ENCODE data around the gene PARD3.

PARD3 gene

DNA sequence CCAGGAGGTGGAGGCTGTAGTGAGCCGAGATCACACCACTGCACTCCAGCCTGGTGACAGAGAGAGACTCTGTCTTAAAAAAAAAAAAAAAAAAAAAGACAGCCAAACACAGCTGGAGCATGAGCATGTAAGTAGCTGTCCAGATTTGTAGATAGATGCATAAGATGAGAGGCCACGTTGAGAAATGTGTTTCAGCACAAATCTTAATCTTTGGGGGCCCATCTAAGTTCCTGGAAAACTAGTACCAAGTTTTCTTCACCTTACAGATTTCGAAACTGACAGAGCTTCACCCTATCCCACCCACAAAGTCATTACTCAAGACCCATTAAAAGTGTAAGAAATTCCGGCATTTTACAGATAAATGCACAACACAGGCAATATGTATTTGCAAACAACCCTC, 208.2 kb downstream of the PARD3 start:
- TF ChIP-seq, protein P1, sequence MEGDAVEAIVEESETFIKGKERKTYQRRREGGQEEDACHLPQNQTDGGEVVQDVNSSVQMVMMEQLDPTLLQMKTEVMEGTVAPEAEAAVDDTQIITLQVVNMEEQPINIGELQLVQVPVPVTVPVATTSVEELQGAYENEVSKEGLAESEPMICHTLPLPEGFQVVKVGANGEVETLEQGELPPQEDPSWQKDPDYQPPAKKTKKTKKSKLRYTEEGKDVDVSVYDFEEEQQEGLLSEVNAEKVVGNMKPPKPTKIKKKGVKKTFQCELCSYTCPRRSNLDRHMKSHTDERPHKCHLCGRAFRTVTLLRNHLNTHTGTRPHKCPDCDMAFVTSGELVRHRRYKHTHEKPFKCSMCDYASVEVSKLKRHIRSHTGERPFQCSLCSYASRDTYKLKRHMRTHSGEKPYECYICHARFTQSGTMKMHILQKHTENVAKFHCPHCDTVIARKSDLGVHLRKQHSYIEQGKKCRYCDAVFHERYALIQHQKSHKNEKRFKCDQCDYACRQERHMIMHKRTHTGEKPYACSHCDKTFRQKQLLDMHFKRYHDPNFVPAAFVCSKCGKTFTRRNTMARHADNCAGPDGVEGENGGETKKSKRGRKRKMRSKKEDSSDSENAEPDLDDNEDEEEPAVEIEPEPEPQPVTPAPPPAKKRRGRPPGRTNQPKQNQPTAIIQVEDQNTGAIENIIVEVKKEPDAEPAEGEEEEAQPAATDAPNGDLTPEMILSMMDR (IDR thresholded peaks at IDR 0.05), result no peak

- TF ChIP-seq, protein P1 (IDR thresholded peaks at IDR 0.05), result no peak
Observed at GRCh38 chr10:34602478-34602877, 212.6 kb downstream of the PARD3 start.

GRCh38 chr10:34601691-34602090, 213.4 kb downstream of the PARD3 start:
- TF ChIP-seq, protein P1 (IDR thresholded peaks at IDR 0.05), result no peak

DNA sequence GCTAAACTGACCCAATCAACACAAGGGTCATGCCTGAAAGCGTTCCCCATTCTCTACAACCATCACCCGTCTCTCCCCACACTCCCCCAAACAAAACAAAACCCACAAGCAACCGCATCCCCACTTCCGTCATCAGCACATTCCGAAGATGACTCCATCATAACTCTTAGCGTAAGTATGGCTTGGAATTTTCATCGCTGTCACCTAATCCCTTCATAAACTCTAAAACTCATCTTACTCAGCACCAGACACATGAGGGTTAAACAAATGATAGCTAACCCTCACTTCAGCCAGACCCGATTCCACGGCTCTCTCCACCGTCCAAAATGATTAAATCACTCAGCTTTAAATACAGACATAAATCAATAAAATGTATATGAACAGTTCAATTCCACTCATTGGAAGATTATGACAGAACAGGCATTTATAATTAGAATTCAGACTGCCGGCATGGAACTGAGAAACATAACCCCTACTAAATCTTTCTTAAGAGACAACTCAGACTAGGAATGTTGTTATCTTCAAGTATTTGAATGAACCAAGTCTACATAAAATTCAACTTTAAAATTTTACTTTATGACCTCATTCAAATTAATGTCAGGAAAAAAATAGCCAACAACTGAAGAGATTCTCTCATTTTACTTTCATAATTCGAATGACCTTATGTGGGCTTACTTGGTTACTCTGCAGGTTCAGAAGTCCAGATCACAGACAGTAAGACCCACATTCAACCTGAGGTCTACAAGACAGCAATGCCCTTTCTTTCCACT, 215.9 kb downstream of the PARD3 start:
- TF ChIP-seq, protein P1 (IDR thresholded peaks at IDR 0.05), result no peak

GRCh38 chr10:34596351-34596750, 218.7 kb downstream of the PARD3 start:
- TF ChIP-seq, protein P1 (IDR thresholded peaks at IDR 0.05), result no peak

GRCh38 chr10:34593930-34594329, 221.2 kb downstream of the PARD3 start:
- TF ChIP-seq, protein P1 (IDR thresholded peaks at IDR 0.05), result no peak

DNA sequence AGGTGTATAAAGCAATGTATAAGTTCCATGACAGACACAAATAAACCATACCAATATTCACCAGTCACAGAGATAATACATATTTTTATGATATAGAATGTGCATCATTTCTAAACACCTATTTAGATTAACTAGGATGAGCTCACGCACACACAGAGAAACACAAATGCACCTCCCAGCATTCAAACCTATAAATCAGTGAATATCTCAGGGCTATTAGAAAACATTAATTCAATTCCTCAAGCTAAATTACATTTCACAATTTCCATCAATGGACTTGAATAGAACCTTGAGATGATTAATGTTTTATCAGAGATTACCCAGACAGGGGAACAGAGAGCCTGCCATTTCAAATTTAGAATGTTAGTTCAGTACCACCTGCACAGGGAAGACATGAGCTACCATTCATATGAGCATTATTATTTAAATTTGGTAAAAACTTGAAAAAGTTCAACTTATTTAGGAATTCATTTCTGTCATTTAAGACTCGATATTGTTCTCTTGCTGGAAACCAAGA, 221.7 kb downstream of the PARD3 start:
- TF ChIP-seq, protein P1 (IDR thresholded peaks at IDR 0.05), result no peak

Measured in LNCAP (cell line).